Gastrocnemius medialis (tissue), 4 donors: Measurements from ENCODE around the gene KCNF1. TPM values are rescaled to one million over a fixed set of nuclear protein-coding genes. Genes with fewer than 3 reads are reported as not detected.

Source experiments
- ATAC-seq, 2 donors: fragments of 150-250 bp; one replicate each; pipeline ENCODE4 v1.9.1; 2016
- DNase-seq, 2 donors: peaks; one replicate each; pipeline ENCODE4 v3.0.0-alpha.2; 2019
- H3K27ac ChIP-seq, 4 donors: fragments of 200-600 bp; sonication (generic); 1 replicate in 1 of 4; 2 replicates in 3 of 4; pipeline ENCODE4 v1.5.1; 2016 to 2018; ENCODE audit warnings: mild to moderate bottlenecking in 2 of 4, moderate library complexity in 1 of 4
- H3K27me3 ChIP-seq, 3 donors: fragments of 200-600 bp; sonication (generic) in 2 of 3; 1 replicate in 1 of 3; 2 replicates in 2 of 3; pipeline versions ENCODE4 v1.5.1 to v1.6.0; 2016 to 2019; ENCODE audit warnings: mild to moderate bottlenecking in 1 of 3, moderate library complexity in 1 of 3
- H3K36me3 ChIP-seq, 2 donors: fragments of 200-600 bp; sonication (generic) in 1 of 2; one replicate each; pipeline ENCODE4 v1.5.1; 2017 to 2018
- H3K4me1 ChIP-seq, 2 donors: fragments of 200-600 bp; sonication (generic) in 1 of 2; one replicate each; pipeline ENCODE4 v1.5.1; 2016 to 2017; ENCODE audit warnings: mild to moderate bottlenecking in 2 of 2
- H3K4me3 ChIP-seq, 4 donors: fragments of 200-600 bp; sonication (generic) in 3 of 4; 1 replicate in 1 of 4; 2 replicates in 3 of 4; pipeline ENCODE4 v1.5.1; 2016 to 2019; ENCODE audit warnings: mild to moderate bottlenecking in 2 of 4
- H3K9me3 ChIP-seq, 3 donors: fragments of 200-600 bp; sonication (generic) in 2 of 3; 1 replicate in 1 of 3; 2 replicates in 2 of 3; pipeline ENCODE4 v1.5.1; 2016 to 2019
- POLR2A ChIP-seq, 2 donors: fragments of 450-650 bp; IDR thresholded peaks; one replicate each; pipeline ENCODE4 v1.6.1; 2017; ENCODE audit warnings: antibody characterized with exemption in 2 of 2, mild to moderate bottlenecking in 2 of 2, moderate library complexity in 2 of 2
- in situ Hi-C, 4 donors: fragments of 200-750 bp; cut with MboI; loops; one replicate each; pipeline versions ENCODE4 v1.15.0 to v1.8.0; 2017; ENCODE audit warnings: low sequenced_read_pairs in 4 of 4
- intact Hi-C: fragments of 100-400 bp; cut with DNase I; formaldehyde crosslinking; loops from one replicate; pipeline ENCODE4 v1.15.1; 2023; ENCODE audit warnings: low total_unique reads
- total RNA-seq, 4 donors: library from RNA; depleted of rRNA; stranded (reverse); fragments of >200 nt; gene quantifications; one replicate each; pipeline versions ENCODE4 v1.1.0 to v1.2.3, GENCODE V29; 2016
- TF ChIP-seq, protein P1 (sequence below), 5 experiments: fragments of 450-650 bp in 3 of 5; fragments of 200-600 bp in 2 of 5; sonication (generic) in 2 of 5; IDR thresholded peaks in 4 of 5; conservative IDR thresholded peaks in 1 of 5; 1 replicate in 4 of 5; 2 replicates in 1 of 5; pipeline ENCODE4 v1.5.1; 2016 to 2019; ENCODE audit warnings: antibody characterized with exemption in 5 of 5, mild to moderate bottlenecking in 3 of 5, moderate library complexity in 3 of 5

The KCNF1 gene
- total RNA-seq, 4 donors from 2014 or later, result not detected

DNA sequence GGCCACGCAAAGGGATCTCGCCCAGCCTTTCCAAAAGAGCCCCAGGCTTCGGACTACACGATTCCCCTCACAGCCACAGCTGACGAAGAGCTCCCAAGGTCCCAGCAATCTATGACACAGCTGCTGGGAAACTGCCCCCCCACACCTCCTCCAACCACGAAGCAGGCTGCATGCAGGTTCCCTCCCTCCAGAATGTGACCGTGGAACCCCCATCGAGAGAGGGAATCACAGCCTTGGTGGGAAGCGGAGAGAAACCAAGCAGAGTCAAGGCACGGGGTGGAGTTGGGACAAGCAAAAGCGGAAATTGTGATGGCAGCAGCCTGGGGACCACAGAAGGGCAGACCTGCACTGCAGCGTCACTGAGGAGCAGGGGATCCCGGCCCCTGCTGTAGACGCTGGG is 50.3 kb downstream of the KCNF1 start:
- peaks cover 3 to 6% of the 10 kb centered on the region in 2 donors for H3K4me1 ChIP-seq
- TF ChIP-seq, protein P1, sequence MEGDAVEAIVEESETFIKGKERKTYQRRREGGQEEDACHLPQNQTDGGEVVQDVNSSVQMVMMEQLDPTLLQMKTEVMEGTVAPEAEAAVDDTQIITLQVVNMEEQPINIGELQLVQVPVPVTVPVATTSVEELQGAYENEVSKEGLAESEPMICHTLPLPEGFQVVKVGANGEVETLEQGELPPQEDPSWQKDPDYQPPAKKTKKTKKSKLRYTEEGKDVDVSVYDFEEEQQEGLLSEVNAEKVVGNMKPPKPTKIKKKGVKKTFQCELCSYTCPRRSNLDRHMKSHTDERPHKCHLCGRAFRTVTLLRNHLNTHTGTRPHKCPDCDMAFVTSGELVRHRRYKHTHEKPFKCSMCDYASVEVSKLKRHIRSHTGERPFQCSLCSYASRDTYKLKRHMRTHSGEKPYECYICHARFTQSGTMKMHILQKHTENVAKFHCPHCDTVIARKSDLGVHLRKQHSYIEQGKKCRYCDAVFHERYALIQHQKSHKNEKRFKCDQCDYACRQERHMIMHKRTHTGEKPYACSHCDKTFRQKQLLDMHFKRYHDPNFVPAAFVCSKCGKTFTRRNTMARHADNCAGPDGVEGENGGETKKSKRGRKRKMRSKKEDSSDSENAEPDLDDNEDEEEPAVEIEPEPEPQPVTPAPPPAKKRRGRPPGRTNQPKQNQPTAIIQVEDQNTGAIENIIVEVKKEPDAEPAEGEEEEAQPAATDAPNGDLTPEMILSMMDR (IDR thresholded peaks at IDR 0.05 in 4 of 5, conservative IDR thresholded peaks at IDR 0.05 in 1 of 5), result no peak
- TF ChIP-seq POLR2A (IDR thresholded peaks at IDR 0.05), result no peak
- ATAC-seq, result no peak
- H3K27ac ChIP-seq, result no peak overlapping the region
- H3K4me3 ChIP-seq, result no peak overlapping the region
- in situ Hi-C loops, result no loop called here
- no peak for DNase-seq
- no peaks in the 10 kb centered on the region for H3K36me3 ChIP-seq
- H3K27me3 ChIP-seq, result peaks cover 0 to 8% (median 0%) of the 10 kb centered on the region in 3 donors
- H3K9me3 ChIP-seq, result no peaks in the 10 kb centered on the region
- intact Hi-C loops, result no loop called here

DNA sequence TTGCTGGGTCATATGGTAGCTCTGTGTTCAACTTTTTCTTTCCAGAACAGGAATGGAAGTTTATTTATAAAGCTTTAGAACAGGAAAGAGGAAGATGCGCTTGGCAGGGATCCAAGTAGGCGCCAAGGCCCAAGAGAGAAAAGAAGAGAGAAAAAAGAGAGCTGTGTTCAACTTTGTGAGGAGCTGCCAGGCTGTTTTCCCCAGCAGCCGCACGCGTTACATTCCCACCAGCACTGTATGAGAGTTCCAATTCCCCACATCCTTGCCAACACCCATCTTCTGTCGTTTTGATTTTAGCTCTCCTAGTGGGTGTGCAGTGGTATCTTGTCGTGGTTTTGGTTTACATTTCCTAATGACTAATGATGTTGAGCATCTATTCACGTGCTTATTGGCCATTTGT is 51.4 kb downstream of the KCNF1 start:
- TF ChIP-seq POLR2A (IDR thresholded peaks at IDR 0.05), result no peak
- peaks cover 3 to 6% of the 10 kb centered on the region in 2 donors for H3K4me1 ChIP-seq
- no peaks in the 10 kb centered on the region for H3K9me3 ChIP-seq
- no peak for ATAC-seq
- no peak overlapping the region for H3K4me3 ChIP-seq
- in situ Hi-C loops, result no loop called here
- H3K27me3 ChIP-seq, result peaks cover 0 to 8% (median 0%) of the 10 kb centered on the region in 3 donors
- no peaks in the 10 kb centered on the region for H3K36me3 ChIP-seq
- DNase-seq, result no peak
- intact Hi-C loops, result no loop called here
- no peak overlapping the region for H3K27ac ChIP-seq

Other genes with a start within 250 kb of the KCNF1 start
- 10 to 100 TPM; 22.6 to 44.6 (median 29.5) TPM for gene NOL10, start 222.0 kb upstream of the KCNF1 start, total RNA-seq
- not detected for gene ATP6V1C2, start 190.3 kb upstream of the KCNF1 start, total RNA-seq
- gene PDIA6, start 99.1 kb upstream of the KCNF1 start, total RNA-seq, result 10 to 100 TPM; 32.0 to 72.4 (median 54.2) TPM
- 10 to 100 TPM; 10.6 to 29.2 (median 16.0) TPM for gene SLC66A3, start 243.5 kb downstream of the KCNF1 start, total RNA-seq